ENCODE measurements around the gene HYPK.

HYPK gene

DNA sequence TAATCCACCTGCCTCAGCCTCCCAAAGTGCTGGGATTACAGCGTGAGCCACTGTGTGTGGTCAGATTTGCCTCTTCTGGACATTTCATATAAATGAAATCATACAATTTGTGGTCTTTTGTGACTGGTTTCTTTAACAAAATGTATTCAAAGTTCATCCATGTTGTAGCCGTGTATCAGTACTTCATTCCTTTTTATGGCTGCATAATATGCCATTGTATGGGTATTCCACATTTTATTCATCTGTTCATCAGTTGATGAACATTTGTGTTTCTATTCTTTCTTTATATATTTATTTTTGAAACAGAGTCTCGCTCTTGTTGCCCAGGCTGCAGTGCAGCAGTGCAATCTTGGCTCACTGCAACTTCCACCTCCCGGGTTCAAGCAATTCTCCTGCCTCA lies 52.2 kb downstream of the HYPK start:
- DNase-seq, result no peak

Data from NCI-H146 (cell line).